Dedifferentiated amniotic fluid mesenchymal stem cell (primary cell): ENCODE measurements around the gene CCBE1.

Experiments
- DNase-seq: peaks from one replicate; pipeline ENCODE4 v3.0.0-alpha.2; 2016; ENCODE audit errors: extremely low spot score

The CCBE1 gene

GRCh38 chr18:59570796-59571195, 126.4 kb downstream of the CCBE1 start:
- DNase-seq, result no peak

- no peak for DNase-seq
These were observed 127.0 kb downstream of the CCBE1 start for GRCh38 chr18:59570101-59570775.

- DNase-seq, result no peak
These were observed 127.8 kb downstream of the CCBE1 start for GRCh38 chr18:59569390-59569791.

GRCh38 chr18:59567431-59567830, 129.8 kb downstream of the CCBE1 start:
- no peak for DNase-seq

GRCh38 chr18:59566533-59566971, 130.7 kb downstream of the CCBE1 start:
- no peak for DNase-seq

- DNase-seq, result no peak
These were observed 131.3 kb downstream of the CCBE1 start for GRCh38 chr18:59565957-59566356.

GRCh38 chr18:59564561-59564960, 132.7 kb downstream of the CCBE1 start:
- DNase-seq, result no peak

- no peak for DNase-seq
These were observed 133.9 kb downstream of the CCBE1 start for GRCh38 chr18:59563176-59563785.

GRCh38 chr18:59562751-59563150, 134.5 kb downstream of the CCBE1 start:
- DNase-seq, result no peak

- no peak for DNase-seq
These were observed 135.6 kb downstream of the CCBE1 start for GRCh38 chr18:59561612-59562011.

- DNase-seq, result no peak
These were observed 136.7 kb downstream of the CCBE1 start for GRCh38 chr18:59560556-59560955.

- DNase-seq, result no peak
These were observed 137.7 kb downstream of the CCBE1 start for GRCh38 chr18:59559528-59559927.

- no peak for DNase-seq
These were observed 141.1 kb downstream of the CCBE1 start for GRCh38 chr18:59555995-59556659.

- DNase-seq, result no peak
These were observed 142.4 kb downstream of the CCBE1 start for GRCh38 chr18:59554796-59555335.

- no peak for DNase-seq
These were observed 143.9 kb downstream of the CCBE1 start for GRCh38 chr18:59553273-59553870.

- no peak for DNase-seq
These were observed 145.2 kb downstream of the CCBE1 start for GRCh38 chr18:59551902-59552635.

- DNase-seq, result no peak
These were observed 147.1 kb downstream of the CCBE1 start for GRCh38 chr18:59550174-59550516.

- no peak for DNase-seq
These were observed 147.6 kb downstream of the CCBE1 start for GRCh38 chr18:59549503-59550173.

- DNase-seq, result no peak
These were observed 149.5 kb downstream of the CCBE1 start for GRCh38 chr18:59547581-59548182.

- DNase-seq, result no peak
These were observed 151.0 kb downstream of the CCBE1 start for GRCh38 chr18:59546188-59546587.

GRCh38 chr18:59540780-59541179, 156.4 kb downstream of the CCBE1 start:
- no peak for DNase-seq
